CD4-positive, alpha-beta memory T cell (primary cell): ENCODE measurements around the gene NAP1L4. TPM values are rescaled to one million over a fixed set of nuclear protein-coding genes. Genes with fewer than 3 reads are reported as not detected.
"Not testable (repeated sequence)": the region's sequence is repeated elsewhere in the genome, so short reads cannot be mapped to it uniquely, and the experiment has no call there.

Experiments
- CTCF ChIA-PET: fragments of 350-600 bp; sonication (Branson Sonifier 250); formaldehyde crosslinking; loops from one replicate; lab custom pipeline; 2021; ENCODE audit warnings: inconsistent platforms; ENCODE audit not compliant: partially characterized antibody; lab: Charles Lee
- POLR2A ChIA-PET: fragments of 350-600 bp; sonication (Branson Sonifier 250); formaldehyde crosslinking; loops from one replicate; lab custom pipeline; 2021; ENCODE audit not compliant: partially characterized antibody; lab: Charles Lee
- DNase-seq, 5 donors: peaks; one replicate each; pipeline versions ENCODE4 v3.0.0 to v3.0.0-alpha.2; 2020 to 2022; ENCODE audit warnings: mixed read lengths in 1 of 5
- H3K27ac ChIP-seq: one replicate; pipeline ENCODE4 v1.7.0; 2013; ENCODE audit warnings: low read depth, low read length
- H3K27me3 ChIP-seq: 2 replicates; pipeline ENCODE4 v1.7.0; 2013; ENCODE audit warnings: mild to moderate bottlenecking, low read length, moderate library complexity; ENCODE audit not compliant: insufficient read depth
- H3K36me3 ChIP-seq: 2 replicates; pipeline ENCODE4 v1.7.0; 2013; ENCODE audit warnings: mild to moderate bottlenecking, low read length, moderate library complexity; ENCODE audit not compliant: insufficient read depth
- H3K4me1 ChIP-seq: 2 replicates; pipeline ENCODE4 v1.7.0; 2013; ENCODE audit warnings: mild to moderate bottlenecking, low read length, moderate library complexity; ENCODE audit not compliant: insufficient read depth
- H3K4me3 ChIP-seq, 2 donors: one replicate each; pipeline ENCODE4 v1.7.0; 2013; ENCODE audit warnings: low read length in 2 of 2, mild to moderate bottlenecking in 1 of 2
- H3K9me3 ChIP-seq, 2 donors: one replicate each; pipeline ENCODE4 v1.7.0; 2013; ENCODE audit warnings: low read length in 2 of 2, control low read depth in 1 of 2; ENCODE audit not compliant: control insufficient read depth in 1 of 2
- H3K27ac Mint-ChIP-seq, 7 donors: one replicate each; pipeline ENCODE4 v1.8.0; 2020 to 2021; ENCODE audit warnings: mixed read lengths in 7 of 7, mild to moderate bottlenecking in 6 of 7, inconsistent platforms in 3 of 7, moderate library complexity in 3 of 7
- H3K27me3 Mint-ChIP-seq, 2 donors: one replicate each; pipeline ENCODE4 v1.8.0; 2020 to 2021; ENCODE audit warnings: mixed read lengths in 2 of 2
- H3K36me3 Mint-ChIP-seq, 2 donors: one replicate each; pipeline ENCODE4 v1.8.0; 2020 to 2021; ENCODE audit warnings: mixed read lengths in 2 of 2, inconsistent platforms in 1 of 2, mild to moderate bottlenecking in 1 of 2
- H3K4me1 Mint-ChIP-seq, 4 donors: one replicate each; pipeline ENCODE4 v1.8.0; 2020 to 2021; ENCODE audit warnings: mixed read lengths in 4 of 4, mild to moderate bottlenecking in 1 of 4
- H3K4me3 Mint-ChIP-seq, 8 donors: one replicate each; pipeline ENCODE4 v1.8.0; 2020 to 2021; ENCODE audit warnings: mixed read lengths in 8 of 8, mild to moderate bottlenecking in 7 of 8, moderate library complexity in 6 of 8, inconsistent platforms in 3 of 8
- H3K9me3 Mint-ChIP-seq, 8 donors: one replicate each; pipeline ENCODE4 v1.8.0; 2020 to 2021; ENCODE audit warnings: mixed read lengths in 8 of 8, mild to moderate bottlenecking in 5 of 8, inconsistent platforms in 3 of 8, moderate library complexity in 1 of 8
- intact Hi-C: fragments of 100-400 bp; cut with micrococcal nuclease; formaldehyde crosslinking; loops from one replicate; pipeline ENCODE4 v1.15.1; 2023
- polyA plus RNA-seq, 2 donors: library from polyadenylated mRNA; unstranded; fragments of 300-500 nt; fragmentation: Illumina TruSeq; gene quantifications; one replicate each; pipeline ENCODE4 v1.2.3, GENCODE V29; 2021
- total RNA-seq, 2 experiments: library from RNA; stranded (reverse); gene quantifications; one replicate each; pipeline ENCODE4 v1.2.3, GENCODE V29; 2021

NAP1L4 gene
- total and polyA plus RNA-seq, 4 experiments from 2014 or later = 153 to 303 (median 230) TPM

GRCh38 chr11:2940921-2941821 is 51.0 kb downstream of the NAP1L4 start:
- Mint-ChIP-seq H3K27me3 (no peaks in the 10 kb centered on the region), H3K36me3 (peaks cover 10 to 26% of the 10 kb centered on the region in 2 donors), H3K27ac (peak overlapping the region in 5 of 7 donors; percentile 12 to 89 (median 37)), H3K9me3 (peaks cover 5 to 30% (median 24%) of the 10 kb centered on the region in 8 donors), H3K4me3 (no peak overlapping the region), H3K4me1 (peaks cover 17 to 65% (median 33%) of the 10 kb centered on the region in 4 donors)
- no peak for DNase-seq
- no peak overlapping the region for H3K27ac ChIP-seq
- intact Hi-C loops = no loop called here
- H3K4me3 ChIP-seq = no peak overlapping the region
- peaks cover 27% of the 10 kb centered on the region for H3K4me1 ChIP-seq
- CTCF ChIA-PET = interaction anchor here (0.9 to 3.2 kb wide), 2 partner anchors 11 kb away, joined by 3 to 9 read pairs; partner anchors contain the start of gene PHLDA2
- POLR2A ChIA-PET = interaction anchor here (0.7 to 1.8 kb wide), 5 partner anchors 8 to 80 kb away, joined by 3 to 9 read pairs (median 4); partner anchors contain the start of gene PHLDA2
- peaks cover 0 to 6% of the 10 kb centered on the region in 2 donors for H3K9me3 ChIP-seq
- H3K27me3 ChIP-seq = no peaks in the 10 kb centered on the region
- peaks cover 12% of the 10 kb centered on the region for H3K36me3 ChIP-seq

- H3K27me3 ChIP-seq = no peaks in the 10 kb centered on the region
- H3K4me1 ChIP-seq = peaks cover 19% of the 10 kb centered on the region
- H3K27ac ChIP-seq = no peak overlapping the region
- peaks cover 0 to 6% of the 10 kb centered on the region in 2 donors for H3K9me3 ChIP-seq
- H3K4me1 Mint-ChIP-seq = peaks cover 9 to 57% (median 25%) of the 10 kb centered on the region in 4 donors
- CTCF ChIA-PET = interaction anchor here (3.2 kb wide), 1 partner anchor 10 kb away, joined by 9 read pairs; the partner anchor contains the start of gene PHLDA2
- peak in 4 of 5 donors; percentile 42 to 61 (median 48) for DNase-seq
- intact Hi-C loops = no loop called here
- peak overlapping the region in 6 of 7 donors; percentile 70 to 97 (median 84) for H3K27ac Mint-ChIP-seq
- H3K9me3 Mint-ChIP-seq = peaks cover 5 to 30% (median 24%) of the 10 kb centered on the region in 8 donors
- H3K4me3 ChIP-seq = no peak overlapping the region
- H3K36me3 Mint-ChIP-seq = peaks cover 8 to 20% of the 10 kb centered on the region in 2 donors
- H3K36me3 ChIP-seq = peaks cover 10% of the 10 kb centered on the region
- peak overlapping the region in 1 of 8 donors; percentile 20 for H3K4me3 Mint-ChIP-seq
- no peaks in the 10 kb centered on the region for H3K27me3 Mint-ChIP-seq
- POLR2A ChIA-PET = interaction anchor here (1.1 to 1.8 kb wide), 3 partner anchors 11 to 49 kb away, joined by 3 to 9 read pairs (median 6); partner anchors contain the start of gene PHLDA2
These were observed 51.8 kb downstream of the NAP1L4 start for GRCh38 chr11:2940147-2940920.

- CTCF ChIA-PET = interaction anchor here (1.0 to 3.2 kb wide), 2 partner anchors 9 to 47 kb away, joined by 3 to 9 read pairs; partner anchors contain the start of gene PHLDA2
- POLR2A ChIA-PET, H3K36me3 ChIP-seq, H3K27me3 ChIP-seq, H3K4me3 ChIP-seq, H3K27me3 Mint-ChIP-seq, intact Hi-C loops, H3K9me3 ChIP-seq, DNase-seq, H3K27ac ChIP-seq, H3K36me3 Mint-ChIP-seq: not testable (repeated sequence)
- peaks cover 12% of the 10 kb centered on the region for H3K4me1 ChIP-seq
- peak overlapping the region in 6 of 7 donors; percentile 24 to 97 (median 81) for H3K27ac Mint-ChIP-seq
- peak overlapping the region in 4 of 8 donors; percentile 9 to 58 (median 38) for H3K4me3 Mint-ChIP-seq
- peaks cover 7 to 44% (median 15%) of the 10 kb centered on the region in 4 donors for H3K4me1 Mint-ChIP-seq
- H3K9me3 Mint-ChIP-seq = peaks cover 5 to 30% (median 24%) of the 10 kb centered on the region in 8 donors
These were observed 53.4 kb downstream of the NAP1L4 start for GRCh38 chr11:2938458-2939418.

GRCh38 chr11:2937641-2938457 is 54.3 kb downstream of the NAP1L4 start:
- H3K36me3 ChIP-seq, H3K27me3 ChIP-seq, H3K36me3 Mint-ChIP-seq, intact Hi-C loops, H3K9me3 ChIP-seq, H3K27me3 Mint-ChIP-seq, H3K4me3 ChIP-seq, POLR2A ChIA-PET, CTCF ChIA-PET, H3K27ac ChIP-seq, DNase-seq: not testable (repeated sequence)
- H3K4me3 Mint-ChIP-seq = peak overlapping the region in 4 of 8 donors; percentile 30 to 75 (median 58)
- peak overlapping the region in 5 of 7 donors; percentile 89 to 97 (median 95) for H3K27ac Mint-ChIP-seq
- H3K9me3 Mint-ChIP-seq = peaks cover 5 to 30% (median 24%) of the 10 kb centered on the region in 8 donors
- H3K4me1 Mint-ChIP-seq = peaks cover 6 to 46% (median 10%) of the 10 kb centered on the region in 4 donors
- peaks cover 19% of the 10 kb centered on the region for H3K4me1 ChIP-seq

- H3K27ac Mint-ChIP-seq = peak overlapping the region in 2 of 7 donors; percentile 48 to 74
- intact Hi-C loops = no loop called here
- POLR2A ChIA-PET = no interaction called here
These were observed 57.4 kb downstream of the NAP1L4 start for GRCh38 chr11:2934611-2935239.

More at GRCh38 chr11:2934611-2935239, 57.4 kb downstream of the NAP1L4 start:
- Histone ChIP-seq H3K27ac (no peak overlapping the region), H3K4me3 (no peak overlapping the region), H3K36me3 (no peaks in the 10 kb centered on the region), H3K27me3 (no peaks in the 10 kb centered on the region), H3K9me3 (peaks cover 0 to 6% of the 10 kb centered on the region in 2 donors), H3K4me1 (peaks cover 24% of the 10 kb centered on the region)
- Mint-ChIP-seq H3K27me3 (peaks cover 1 to 2% of the 10 kb centered on the region in 2 donors), H3K4me3 (no peak overlapping the region), H3K9me3 (peaks cover 5 to 28% (median 24%) of the 10 kb centered on the region in 8 donors), H3K4me1 (peaks cover 8 to 50% (median 9%) of the 10 kb centered on the region in 4 donors), H3K36me3 (peaks cover 8 to 9% of the 10 kb centered on the region in 2 donors)
- DNase-seq = no peak
- CTCF ChIA-PET = interaction anchor here (1.0 to 2.3 kb wide), 3 partner anchors 9 to 45 kb away, joined by 3 to 9 read pairs (median 5); no protein-coding TSS in a partner anchor
